ENCODE data around the gene ALCAM.
"Not testable (repeated sequence)": the region's sequence is repeated elsewhere in the genome, so short reads cannot be mapped to it uniquely, and the experiment has no call there.

ALCAM gene

GRCh38 chr3:105603516-105603915, 236.8 kb downstream of the ALCAM start:
- DNase-seq: not testable (repeated sequence)

GRCh38 chr3:105606016-105606415, 239.3 kb downstream of the ALCAM start:
- DNase-seq: no peak

DNA sequence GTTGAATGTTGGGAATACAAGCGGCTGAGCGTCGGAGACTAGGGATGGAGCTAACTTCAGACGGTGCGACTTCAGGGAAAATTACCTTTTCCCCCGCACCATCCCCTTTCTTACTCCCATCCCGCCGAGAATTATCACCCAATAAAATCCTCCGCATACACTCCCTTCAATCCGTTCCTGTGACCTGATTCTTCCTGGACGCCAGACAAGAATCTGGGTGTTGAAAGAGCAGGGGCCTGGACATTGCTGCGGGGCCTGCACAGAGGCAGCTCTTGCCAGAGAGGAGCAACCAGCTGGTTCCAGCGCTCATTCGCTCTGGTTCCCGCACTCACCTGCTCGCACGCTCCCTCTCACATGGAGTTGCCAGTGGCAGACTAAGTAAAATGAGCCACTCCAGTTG, 241.9 kb downstream of the ALCAM start:
- no peak for DNase-seq

GRCh38 chr3:105610473-105610872, 243.8 kb downstream of the ALCAM start:
- DNase-seq: no peak

- DNase-seq: no peak
Observed at GRCh38 chr3:105611304-105612192, 244.8 kb downstream of the ALCAM start.

GRCh38 chr3:105613120-105613519, 246.4 kb downstream of the ALCAM start:
- DNase-seq: no peak

GRCh38 chr3:105614288-105615030, 247.8 kb downstream of the ALCAM start:
- DNase-seq: no peak

GRCh38 chr3:105615814-105616213, 249.1 kb downstream of the ALCAM start:
- DNase-seq: no peak

DNA sequence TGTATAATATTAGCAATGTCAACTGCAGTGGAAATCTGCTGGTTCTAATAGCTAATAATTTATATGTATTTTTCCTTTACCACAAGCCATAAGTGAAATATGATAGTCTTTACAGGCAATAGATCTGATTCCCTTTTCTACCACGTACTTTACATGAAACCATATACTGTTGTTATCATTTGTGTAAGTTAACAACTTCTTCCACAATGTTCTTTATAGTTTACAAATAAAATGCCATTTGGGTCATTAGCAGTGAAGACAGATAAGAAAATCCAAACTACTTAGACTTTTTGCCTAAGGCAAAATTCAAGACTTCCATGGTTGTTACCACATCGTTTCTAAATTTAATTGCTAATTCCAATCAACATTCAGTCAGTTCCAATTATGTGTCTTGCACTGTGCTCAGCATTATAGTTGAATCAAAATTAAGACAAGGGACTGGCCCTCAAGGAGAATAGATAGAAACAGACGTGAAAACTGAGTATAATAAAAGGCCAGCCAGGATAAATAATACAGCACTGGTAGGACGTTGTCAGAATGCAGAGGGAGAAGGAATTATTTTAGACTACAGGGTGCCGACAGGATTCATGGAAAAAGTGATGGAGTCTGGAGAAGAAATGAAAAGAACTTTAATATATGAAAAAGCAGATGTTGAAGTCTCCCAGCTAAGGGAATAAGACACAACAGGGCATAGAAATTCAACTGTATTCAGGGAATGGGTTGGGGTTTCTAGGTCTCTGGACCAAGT, 249.8 kb downstream of the ALCAM start:
- DNase-seq: no peak

DNA sequence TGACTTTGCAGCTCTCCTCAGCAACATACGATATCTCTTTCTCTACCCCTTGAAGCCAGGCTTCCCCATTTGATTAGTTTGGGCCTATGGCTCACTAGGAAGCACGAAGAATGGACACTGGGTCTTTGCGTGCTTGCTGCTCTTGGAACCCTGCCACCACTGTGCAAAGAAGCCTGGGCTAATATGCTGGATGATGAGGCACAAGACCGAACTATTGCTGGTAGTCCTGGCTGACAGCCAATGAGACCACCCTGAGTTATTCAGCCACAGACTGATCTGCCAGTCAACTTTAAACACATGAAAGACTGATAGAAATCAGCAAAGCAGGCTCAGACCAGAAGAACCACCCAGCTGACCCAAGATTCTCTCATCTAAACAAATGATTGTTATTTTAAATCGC, 251.8 kb downstream of the ALCAM start:
- DNase-seq: no peak

GRCh38 chr3:105619651-105620050, 252.9 kb downstream of the ALCAM start:
- DNase-seq: no peak

DNA sequence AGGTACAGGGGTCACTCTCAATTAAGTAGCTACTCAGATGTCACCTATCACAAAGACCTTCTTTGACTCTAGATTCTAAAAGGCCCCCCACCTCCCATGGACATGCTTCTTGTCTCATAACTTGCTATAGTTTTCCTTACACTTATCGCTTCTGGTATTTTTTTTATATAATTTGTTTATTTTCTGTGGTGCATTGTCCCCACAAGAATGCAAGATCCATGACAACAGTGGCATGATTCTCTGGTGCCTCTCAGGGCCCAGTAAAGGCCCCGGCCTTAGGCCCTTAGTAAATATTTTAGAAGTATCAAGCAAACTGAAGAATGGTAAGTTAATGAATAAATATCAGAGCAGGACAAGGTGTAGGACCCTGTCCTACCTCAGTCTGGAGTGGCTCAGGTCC, 253.5 kb downstream of the ALCAM start:
- DNase-seq: no peak

- DNase-seq: no peak
Observed at GRCh38 chr3:105622169-105622568, 255.5 kb downstream of the ALCAM start.
